NT2/D1 (cell line): ENCODE results near the gene RHO.

Source experiments
- DNase-seq: peaks from one replicate; pipeline ENCODE4 v3.0.0-alpha.2; 2011; ENCODE audit warnings: low read depth, low spot score
- H3K27me3 ChIP-seq: 2 replicates; pipeline ENCODE4 v1.6.0; 2011; ENCODE audit warnings: mild to moderate bottlenecking; ENCODE audit not compliant: insufficient read length, insufficient read depth
- H3K36me3 ChIP-seq: 2 replicates; pipeline ENCODE4 v1.6.1; 2011; ENCODE audit warnings: mild to moderate bottlenecking, low read length, mixed read lengths; ENCODE audit not compliant: insufficient read depth, insufficient read length
- H3K4me1 ChIP-seq: 2 replicates; pipeline ENCODE4 v1.5.1; 2011; ENCODE audit not compliant: insufficient read depth, insufficient read length
- H3K4me3 ChIP-seq: 2 replicates; pipeline ENCODE4 v1.5.1; 2011; ENCODE audit warnings: low read depth; ENCODE audit not compliant: insufficient read length
- H3K9ac ChIP-seq: 2 replicates; pipeline ENCODE4 v1.6.0; 2011; ENCODE audit warnings: low read depth; ENCODE audit not compliant: insufficient read length
- H3K9me3 ChIP-seq: 2 replicates; pipeline ENCODE4 v1.5.1; 2011; ENCODE audit warnings: mild to moderate bottlenecking, low read length; ENCODE audit not compliant: insufficient read depth
- SUZ12 ChIP-seq: IDR thresholded peaks from 2 replicates; pipeline ENCODE4 v1.6.1; 2011; ENCODE audit not compliant: insufficient read length, insufficient read depth; ENCODE audit errors: extremely low read depth
- YY1 ChIP-seq: IDR thresholded peaks from 2 replicates; pipeline ENCODE4 v1.6.1; 2011; ENCODE audit not compliant: insufficient read length, insufficient read depth
- ZNF274 ChIP-seq: IDR thresholded peaks from 2 replicates; pipeline ENCODE4 v1.6.1; 2011; ENCODE audit warnings: mild to moderate bottlenecking, low read depth, low read length

RHO gene

DNA sequence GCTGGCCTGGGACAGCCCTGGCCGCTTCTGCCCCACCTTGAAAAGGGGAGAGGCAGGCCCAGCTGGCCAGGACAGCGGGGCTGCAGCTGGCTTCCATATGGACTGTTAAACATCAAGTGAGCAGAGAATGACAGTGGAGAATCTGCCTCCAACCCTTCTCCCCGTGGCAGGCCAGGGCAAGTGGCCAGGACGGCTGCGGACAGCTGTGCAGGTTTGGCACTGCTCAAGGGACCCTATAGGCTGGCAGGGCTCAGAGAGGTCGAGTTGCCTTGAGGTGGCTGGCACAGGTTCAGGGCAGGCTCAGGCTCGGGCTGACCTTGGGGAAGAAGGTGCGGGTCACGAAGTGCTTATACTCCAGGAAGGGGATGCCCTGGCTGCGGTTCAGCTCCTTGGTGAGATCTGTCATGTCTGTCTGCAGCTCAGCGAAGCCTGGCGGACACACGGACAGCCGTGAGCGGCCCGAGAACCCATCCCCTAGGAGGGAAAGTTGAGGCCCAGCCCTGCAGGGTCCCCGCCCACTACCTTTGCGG is 38.8 kb downstream of the RHO start:
- H3K4me3 ChIP-seq: no peak overlapping the region
- peaks cover 100% of the 10 kb centered on the region for H3K36me3 ChIP-seq
- DNase-seq: no peak
- H3K9me3 ChIP-seq: no peaks in the 10 kb centered on the region
- H3K4me1 ChIP-seq: peaks cover 6% of the 10 kb centered on the region
- TF ChIP-seq ZNF274 (no peak), SUZ12 (no peak), YY1 (no peak)
- H3K9ac ChIP-seq: no peak overlapping the region
- no peaks in the 10 kb centered on the region for H3K27me3 ChIP-seq

DNA sequence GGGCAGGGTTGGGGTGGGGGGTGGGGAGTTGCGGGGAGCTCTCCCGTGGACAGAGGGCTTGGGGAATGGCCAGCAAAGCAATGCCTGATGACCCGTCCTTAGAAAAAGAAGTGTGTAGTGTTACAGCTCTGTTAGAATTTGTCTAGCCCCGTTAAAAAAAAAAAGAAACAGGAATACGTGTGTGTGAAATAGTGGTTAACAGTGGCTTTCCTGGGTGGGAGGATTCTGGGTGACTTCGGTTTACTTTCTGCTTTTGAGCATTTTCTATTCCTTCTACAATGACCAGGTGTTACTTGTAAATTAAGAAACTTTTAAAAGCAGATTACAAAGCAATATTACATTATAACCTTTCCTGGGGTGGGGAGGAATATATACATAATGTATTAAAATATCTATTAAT is 39.5 kb downstream of the RHO start:
- Histone ChIP-seq H3K9me3 (no peaks in the 10 kb centered on the region), H3K4me1 (peaks cover 6% of the 10 kb centered on the region), H3K27me3 (no peaks in the 10 kb centered on the region), H3K9ac (no peak overlapping the region), H3K36me3 (peaks cover 100% of the 10 kb centered on the region), H3K4me3 (no peak overlapping the region)
- DNase-seq: no peak
- TF ChIP-seq ZNF274 (no peak), YY1 (no peak), SUZ12 (no peak)

DNA sequence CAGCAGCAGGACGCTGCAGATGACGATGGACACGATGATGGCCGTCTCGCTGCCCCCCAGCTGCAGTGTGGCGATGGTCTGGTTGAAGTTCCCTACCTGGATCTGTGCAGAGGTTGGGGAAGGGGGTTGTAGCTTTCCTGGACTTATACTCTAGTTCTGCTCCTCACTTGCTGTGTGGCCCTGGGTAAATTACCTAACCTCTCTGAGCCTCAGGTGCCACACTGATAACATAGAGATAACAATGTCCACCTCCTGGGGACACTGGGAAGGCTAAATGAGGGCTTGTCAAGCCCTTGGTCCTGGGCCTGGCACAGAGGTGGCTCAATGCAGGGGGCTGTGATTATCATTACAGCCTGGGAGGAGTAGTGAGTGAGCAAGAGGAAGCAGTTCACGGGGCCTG is 41.4 kb downstream of the RHO start:
- Histone ChIP-seq H3K36me3 (peaks cover 100% of the 10 kb centered on the region), H3K9ac (no peak overlapping the region), H3K27me3 (no peaks in the 10 kb centered on the region), H3K4me1 (peaks cover 14% of the 10 kb centered on the region), H3K9me3 (no peaks in the 10 kb centered on the region), H3K4me3 (no peak overlapping the region)
- TF ChIP-seq SUZ12 (no peak), ZNF274 (no peak), YY1 (no peak)
- no peak for DNase-seq

DNA sequence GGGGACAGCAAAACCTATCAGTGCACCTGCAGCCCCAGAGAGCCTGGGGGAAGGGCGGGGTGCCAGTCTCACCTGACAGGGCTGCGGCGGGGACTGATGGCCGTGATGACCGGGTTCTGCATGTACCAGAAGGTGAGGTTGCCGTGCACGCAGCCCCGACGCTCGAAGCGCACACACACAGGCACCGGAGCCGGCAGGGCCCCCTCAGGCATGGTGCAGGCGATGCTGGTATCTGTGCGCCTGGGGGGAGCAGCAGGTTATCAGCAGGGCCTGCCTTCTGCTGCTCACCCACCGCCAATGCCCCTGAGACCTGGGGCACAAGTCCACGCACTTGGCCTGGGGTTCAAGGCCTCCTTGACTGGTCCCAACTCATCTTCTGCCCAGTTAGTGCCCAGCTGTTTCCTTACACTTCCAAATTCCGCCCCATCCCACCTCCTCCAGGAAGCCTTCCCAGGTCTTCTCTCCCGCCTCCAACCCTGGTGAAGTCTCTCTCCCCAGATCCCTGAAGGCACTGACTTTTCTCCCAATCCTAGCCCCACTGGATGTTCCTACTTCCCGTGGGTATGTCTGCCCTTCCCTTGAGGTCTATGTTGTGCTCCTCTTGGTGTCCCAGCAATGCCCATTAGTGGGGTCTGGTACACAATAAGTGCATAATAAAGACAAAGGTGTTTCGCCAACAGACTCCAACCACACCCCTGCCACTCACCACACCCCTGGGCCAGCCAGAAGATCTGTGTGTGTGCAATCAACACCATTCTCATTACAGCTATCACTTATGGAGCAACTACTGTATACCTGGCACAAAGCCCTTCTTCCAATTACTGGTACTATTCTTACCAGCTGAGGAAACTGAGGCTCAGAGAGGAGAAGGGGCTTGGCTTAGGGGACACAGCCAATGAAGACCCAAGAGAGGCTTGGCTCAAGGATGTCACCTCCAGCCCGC is 43.4 kb downstream of the RHO start:
- Histone ChIP-seq H3K9me3 (no peaks in the 10 kb centered on the region), H3K9ac (no peak overlapping the region), H3K4me1 (peaks cover 28% of the 10 kb centered on the region), H3K27me3 (no peaks in the 10 kb centered on the region), H3K4me3 (no peak overlapping the region), H3K36me3 (peaks cover 99% of the 10 kb centered on the region)
- no peak for DNase-seq
- TF ChIP-seq ZNF274 (no peak), SUZ12 (no peak), YY1 (no peak)

DNA sequence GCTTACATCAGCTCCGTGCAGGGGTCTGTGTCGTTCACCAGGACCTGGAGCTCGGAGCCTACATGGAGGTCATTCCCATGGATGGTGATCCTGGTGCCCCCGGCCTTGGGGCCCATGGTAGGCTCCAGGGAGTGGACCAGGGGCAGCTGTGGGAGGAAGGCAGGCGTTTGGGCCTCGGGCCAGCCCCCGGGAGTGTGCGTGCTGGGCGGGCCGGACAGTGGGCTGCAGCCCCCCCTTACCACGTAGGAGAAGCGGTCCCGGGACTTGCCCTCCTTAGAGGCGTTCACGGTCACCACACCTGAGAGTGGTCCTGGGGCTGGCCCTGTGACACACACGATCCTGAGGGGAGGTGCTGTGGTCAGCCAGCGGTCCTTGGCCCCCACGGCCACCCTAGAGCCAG is 44.2 kb downstream of the RHO start:
- Histone ChIP-seq H3K9ac (no peak overlapping the region), H3K4me3 (no peak overlapping the region), H3K36me3 (peaks cover 99% of the 10 kb centered on the region), H3K27me3 (no peaks in the 10 kb centered on the region), H3K4me1 (peaks cover 30% of the 10 kb centered on the region), H3K9me3 (no peaks in the 10 kb centered on the region)
- no peak for TF ChIP-seq YY1
- no peak for TF ChIP-seq SUZ12
- TF ChIP-seq ZNF274: no peak
- no peak for DNase-seq

DNA sequence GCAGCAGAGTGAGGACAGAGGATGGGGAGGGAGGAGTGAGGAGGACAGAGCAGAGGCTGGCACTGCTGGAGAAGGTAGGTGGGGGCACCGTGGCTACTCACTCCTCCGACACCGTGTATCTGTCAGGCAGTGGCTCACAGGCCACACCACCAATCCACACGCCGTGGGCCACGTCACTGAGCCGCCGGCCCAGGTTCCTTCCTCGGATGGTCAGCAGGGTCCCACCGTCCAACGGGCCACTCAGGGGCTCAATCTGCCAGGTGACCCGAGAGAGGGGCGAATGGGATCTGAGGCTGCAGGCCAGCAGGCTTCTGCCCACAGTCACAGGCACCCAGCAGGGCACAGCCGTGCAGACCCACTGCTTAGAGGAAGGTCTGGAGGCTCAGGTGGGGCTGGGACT is 45.1 kb downstream of the RHO start:
- no peaks in the 10 kb centered on the region for H3K27me3 ChIP-seq
- TF ChIP-seq SUZ12 (no peak), YY1 (no peak), ZNF274 (no peak)
- no peak for DNase-seq

DNA sequence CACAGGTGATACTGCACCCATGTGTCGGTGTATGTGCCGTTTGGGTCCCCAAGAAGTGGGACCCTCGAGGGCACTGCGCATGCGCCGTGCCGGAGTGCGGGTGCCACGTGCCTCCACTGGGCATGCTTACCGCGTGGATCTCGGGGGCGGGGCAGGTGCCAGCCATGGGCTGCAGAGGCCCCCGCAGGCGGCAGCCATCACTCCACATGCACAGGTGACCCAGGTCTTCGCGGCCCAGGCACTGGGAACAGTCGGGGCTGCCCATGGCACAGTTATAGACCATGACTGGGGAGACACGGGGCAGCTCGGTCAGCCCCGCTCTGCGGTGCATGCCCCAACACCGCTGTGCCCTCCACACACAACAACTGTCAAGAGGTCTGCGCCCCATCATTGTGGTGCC is 45.8 kb downstream of the RHO start:
- H3K4me1 ChIP-seq: peaks cover 33% of the 10 kb centered on the region
- no peak overlapping the region for H3K9ac ChIP-seq
- TF ChIP-seq ZNF274: no peak
- no peak for TF ChIP-seq YY1
- no peak for DNase-seq
- no peak overlapping the region for H3K4me3 ChIP-seq
- H3K36me3 ChIP-seq: peaks cover 99% of the 10 kb centered on the region
- H3K9me3 ChIP-seq: no peaks in the 10 kb centered on the region
- no peaks in the 10 kb centered on the region for H3K27me3 ChIP-seq

More for the DNA sequence above, 45.1 kb downstream of the RHO start:
- peaks cover 33% of the 10 kb centered on the region for H3K4me1 ChIP-seq
- no peak overlapping the region for H3K4me3 ChIP-seq
- H3K9me3 ChIP-seq: no peaks in the 10 kb centered on the region
- H3K9ac ChIP-seq: peak overlapping the region; percentile 71
- peaks cover 99% of the 10 kb centered on the region for H3K36me3 ChIP-seq
